Pancreas (tissue), 10 donors: Measurements from ENCODE around the gene PDE4B. TPM values are rescaled to one million over a fixed set of nuclear protein-coding genes. Genes with fewer than 3 reads are reported as not detected.

Source experiments
- ATAC-seq, 4 donors: fragments of 200-7000 bp; cut with Tn5 transposase; one replicate each; pipeline versions ENCODE4 v1.8.0 to v1.9.1; 2020; ENCODE audit warnings: mild to moderate bottlenecking in 4 of 4, moderate library complexity in 4 of 4
- DNase-seq, 6 donors: peaks; one replicate each; pipeline ENCODE4 v3.0.0-alpha.2; 2020
- FAIRE-seq: peaks from 2 replicates; lab custom pipeline; 2012; peaks lifted over from hg19 to GRCh38; lab: Jason Lieb, UNC
- H3K27ac ChIP-seq, 4 donors: fragments of 200-600 bp; sonication (generic); 1 replicate in 3 of 4; 2 replicates in 1 of 4; pipeline versions ENCODE4 v1.5.0 to v1.8.0; 2020
- H3K27me3 ChIP-seq, 4 donors: fragments of 200-600 bp; one replicate each; pipeline ENCODE4 v1.8.0; 2021
- H3K36me3 ChIP-seq, 3 donors: fragments of 200-600 bp; sonication (generic) in 1 of 3; one replicate each; pipeline versions ENCODE4 v1.5.0 to v1.8.0; 2020 to 2021
- H3K4me1 ChIP-seq, 3 donors: fragments of 200-600 bp; one replicate each; pipeline ENCODE4 v1.8.0; 2021
- H3K4me3 ChIP-seq, 4 donors: fragments of 200-600 bp; sonication (generic) in 2 of 4; one replicate each; pipeline versions ENCODE4 v1.5.0 to v1.8.0; 2020 to 2021
- H3K9me3 ChIP-seq, 4 donors: fragments of 200-600 bp; one replicate each; pipeline ENCODE4 v1.8.0; 2021
- WGBS, 2 donors: extraction: QIAGEN DNeasy Blood & Tissue Kit; methylation state at CpG; one replicate each; pipeline ENCODE4 v1.1.7; 2013; 5-methylcytosine and 5-hydroxymethylcytosine counted together
- intact Hi-C, 3 donors: fragments of 100-400 bp; cut with DNase I; formaldehyde crosslinking; loops; one replicate each; pipeline versions ENCODE4 v1.11.1 to v1.14.2; 2022
- polyA plus RNA-seq, 2 donors: library from polyadenylated mRNA; stranded (reverse); fragments of 200-250 nt; gene quantifications; one replicate each; pipeline ENCODE4 v1.2.3, GENCODE V29; 2013
- total RNA-seq, 6 donors: library from RNA; stranded (reverse); fragmentation: NEBNext Ultra II Directional in 4 of 6; extraction: Animal tissue kit (Norgen Biotek cat#: 25700) in 4 of 6; gene quantifications; one replicate each; pipeline versions ENCODE4 v1.2.1 to v1.2.4, GENCODE V29; 2021 to 2023
- TF ChIP-seq, protein P1 (sequence below), 4 donors: fragments of 200-600 bp; sonication (generic) in 3 of 4; IDR thresholded peaks; one replicate each; pipeline versions ENCODE4 v1.5.0 to v1.8.0; 2021; ENCODE audit warnings: antibody characterized with exemption in 4 of 4
- donor health status: healthy with polysubstance abuse.
- donor health status: DM: no; HTN: no; CAD: no; lungs with moderate emphysema.
- donor health status: DM: no; HTN: no; CAD: no.
- donor health status: control.
- donor health status: control.
- donor health status: Bipolar disorder and iron deficiency.
- donor health status: DM: yes; HTN: yes; CAD: no.
- donor health status: DM: no; HTN: no; CAD: no.
- donor health status: DM: no; HTN: no; CAD: no.
- donor health status: DM: yes; HTN: yes; CAD: no.

Gene PDE4B
- total and polyA plus RNA-seq, 8 donors: 0.23 to 3.7 (median 0.92) TPM

DNA sequence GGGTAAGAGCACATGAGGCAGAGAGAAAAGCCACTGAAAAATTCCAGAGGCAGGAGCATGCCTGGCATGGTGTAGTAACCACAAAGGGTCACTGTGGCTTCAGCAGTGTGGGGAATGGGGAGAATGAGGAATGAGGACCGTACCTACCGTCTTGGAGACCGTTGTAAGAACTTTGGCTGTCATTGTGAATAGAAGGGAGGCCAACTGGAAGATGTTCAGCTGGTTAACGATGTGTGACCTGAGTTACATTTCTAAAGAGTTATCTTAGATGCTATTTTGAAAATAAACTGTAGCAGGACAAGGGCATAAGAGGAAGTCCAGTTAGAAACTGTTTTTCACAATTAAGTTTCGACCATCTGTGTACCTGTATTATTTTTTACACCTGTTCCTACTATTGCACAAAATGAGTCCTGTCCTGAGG is 375.8 kb downstream of the PDE4B start:
- intact Hi-C loops: no loop called here
- ATAC-seq (no peak), FAIRE-seq (no peak), DNase-seq (no peak)
- WGBS, 2 donors: 53 to 76% methylated on average over 5 of the region's 5 CpGs
- TF ChIP-seq, protein P1, sequence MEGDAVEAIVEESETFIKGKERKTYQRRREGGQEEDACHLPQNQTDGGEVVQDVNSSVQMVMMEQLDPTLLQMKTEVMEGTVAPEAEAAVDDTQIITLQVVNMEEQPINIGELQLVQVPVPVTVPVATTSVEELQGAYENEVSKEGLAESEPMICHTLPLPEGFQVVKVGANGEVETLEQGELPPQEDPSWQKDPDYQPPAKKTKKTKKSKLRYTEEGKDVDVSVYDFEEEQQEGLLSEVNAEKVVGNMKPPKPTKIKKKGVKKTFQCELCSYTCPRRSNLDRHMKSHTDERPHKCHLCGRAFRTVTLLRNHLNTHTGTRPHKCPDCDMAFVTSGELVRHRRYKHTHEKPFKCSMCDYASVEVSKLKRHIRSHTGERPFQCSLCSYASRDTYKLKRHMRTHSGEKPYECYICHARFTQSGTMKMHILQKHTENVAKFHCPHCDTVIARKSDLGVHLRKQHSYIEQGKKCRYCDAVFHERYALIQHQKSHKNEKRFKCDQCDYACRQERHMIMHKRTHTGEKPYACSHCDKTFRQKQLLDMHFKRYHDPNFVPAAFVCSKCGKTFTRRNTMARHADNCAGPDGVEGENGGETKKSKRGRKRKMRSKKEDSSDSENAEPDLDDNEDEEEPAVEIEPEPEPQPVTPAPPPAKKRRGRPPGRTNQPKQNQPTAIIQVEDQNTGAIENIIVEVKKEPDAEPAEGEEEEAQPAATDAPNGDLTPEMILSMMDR (IDR thresholded peaks at IDR 0.05): no peak
- no peaks in the 10 kb centered on the region for H3K36me3 ChIP-seq
- no peaks in the 10 kb centered on the region for H3K9me3 ChIP-seq
- no peaks in the 10 kb centered on the region for H3K27me3 ChIP-seq
- no peak overlapping the region for H3K4me3 ChIP-seq
- no peaks in the 10 kb centered on the region for H3K4me1 ChIP-seq
- H3K27ac ChIP-seq: no peak overlapping the region

DNA sequence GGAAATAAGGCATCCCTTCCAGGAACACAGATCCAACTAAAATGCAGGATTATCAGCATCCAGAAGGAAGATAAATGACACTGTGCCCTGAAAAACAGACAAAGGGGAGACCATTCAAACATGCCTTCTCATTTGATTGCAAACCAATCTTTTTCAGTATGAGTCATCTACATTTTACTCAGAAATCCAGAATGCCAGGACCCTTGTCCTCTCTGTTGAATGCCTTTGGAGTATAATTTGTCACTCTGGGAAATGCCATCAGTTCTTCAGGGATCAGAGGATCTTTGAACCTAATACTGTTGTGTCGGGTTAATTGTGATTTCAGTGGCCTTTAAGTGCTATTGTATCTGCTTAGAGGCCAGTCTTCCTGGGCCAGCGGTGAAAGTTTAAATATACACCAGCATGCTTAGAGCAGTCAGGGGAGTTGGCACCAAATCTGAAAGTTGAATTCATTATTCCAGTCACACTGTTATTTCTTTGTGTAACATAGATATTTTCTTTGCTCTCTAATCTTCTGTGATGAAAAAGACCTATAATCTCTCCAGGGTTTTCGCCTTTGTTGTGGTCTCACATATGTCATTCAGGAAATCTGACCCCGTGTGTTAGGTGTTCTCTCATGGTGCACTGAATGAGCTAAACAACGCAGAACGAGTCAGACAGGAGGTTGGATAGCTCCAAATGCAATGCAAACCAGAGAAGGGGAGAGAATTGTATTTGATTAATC is 376.4 kb downstream of the PDE4B start:
- H3K27ac ChIP-seq: no peak overlapping the region
- no peak for ATAC-seq
- H3K27me3 ChIP-seq: no peaks in the 10 kb centered on the region
- WGBS, 2 donors: 16 to 20% methylated on average over 6 of the region's 6 CpGs
- intact Hi-C loops: no loop called here
- H3K9me3 ChIP-seq: no peaks in the 10 kb centered on the region
- no peak for DNase-seq
- FAIRE-seq: no peak
- H3K4me1 ChIP-seq: no peaks in the 10 kb centered on the region
- no peaks in the 10 kb centered on the region for H3K36me3 ChIP-seq
- TF ChIP-seq, protein P1 (IDR thresholded peaks at IDR 0.05): no peak
- H3K4me3 ChIP-seq: no peak overlapping the region

DNA sequence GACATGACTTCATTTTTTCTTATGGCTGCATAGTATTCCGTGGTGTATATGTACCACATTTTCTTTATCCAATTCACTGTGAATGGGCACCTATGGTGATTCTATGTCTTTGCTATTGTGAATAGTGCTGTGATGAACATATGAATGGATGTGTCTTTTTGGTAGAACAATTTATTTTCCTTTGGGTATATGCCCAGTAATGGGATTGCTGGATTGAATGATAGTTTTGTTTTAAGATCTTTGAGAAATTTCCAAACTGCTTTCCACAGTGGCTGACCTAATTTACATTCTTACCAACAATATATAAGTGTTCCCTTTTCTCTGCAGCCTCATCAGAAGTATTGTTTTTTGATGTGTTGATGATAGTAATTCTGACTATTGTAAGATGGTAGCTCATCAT is 379.6 kb downstream of the PDE4B start:
- intact Hi-C loops: no loop called here
- Histone ChIP-seq H3K36me3 (no peaks in the 10 kb centered on the region), H3K4me1 (no peaks in the 10 kb centered on the region), H3K27me3 (no peaks in the 10 kb centered on the region), H3K4me3 (no peak overlapping the region), H3K9me3 (no peaks in the 10 kb centered on the region), H3K27ac (no peak overlapping the region)
- TF ChIP-seq, protein P1 (IDR thresholded peaks at IDR 0.05): no peak
- ATAC-seq: no peak
- 68 to 81% methylated on average over 1 of the region's 1 CpG for WGBS, 2 donors
- no peak for DNase-seq
- no peak for FAIRE-seq

- WGBS, 2 donors: 55 to 78% methylated on average over 1 of the region's 1 CpG
- no peak for DNase-seq
- no peaks in the 10 kb centered on the region for H3K4me1 ChIP-seq
- no peak overlapping the region for H3K4me3 ChIP-seq
- no peak overlapping the region for H3K27ac ChIP-seq
- no peak for FAIRE-seq
- TF ChIP-seq, protein P1 (IDR thresholded peaks at IDR 0.05): no peak
- no peaks in the 10 kb centered on the region for H3K27me3 ChIP-seq
- ATAC-seq: no peak
- no peaks in the 10 kb centered on the region for H3K36me3 ChIP-seq
- intact Hi-C loops: no loop called here
- no peaks in the 10 kb centered on the region for H3K9me3 ChIP-seq
Observed at GRCh38 chr1:66175098-66175497, 382.4 kb downstream of the PDE4B start.

GRCh38 chr1:66175581-66175980 is 382.9 kb downstream of the PDE4B start:
- no peak for FAIRE-seq
- H3K27ac ChIP-seq: no peak overlapping the region
- no peaks in the 10 kb centered on the region for H3K27me3 ChIP-seq
- no peak overlapping the region for H3K4me3 ChIP-seq
- no peak for ATAC-seq
- 62 to 70% methylated on average over 2 of the region's 2 CpGs for WGBS, 2 donors
- no peaks in the 10 kb centered on the region for H3K9me3 ChIP-seq
- no peak for DNase-seq
- H3K36me3 ChIP-seq: no peaks in the 10 kb centered on the region
- intact Hi-C loops: no loop called here
- no peaks in the 10 kb centered on the region for H3K4me1 ChIP-seq
- TF ChIP-seq, protein P1 (IDR thresholded peaks at IDR 0.05): no peak
